Right renal pelvis (tissue), 4 donors: ENCODE measurements around the gene RFTN1. TPM values are rescaled to one million over a fixed set of nuclear protein-coding genes. Genes with fewer than 3 reads are reported as not detected.

Experiments
- DNase-seq, 4 donors: peaks; one replicate each; pipeline ENCODE4 v3.0.0-alpha.2; 2013; ENCODE audit warnings: low read depth in 4 of 4, low spot score in 3 of 4, missing footprints in 1 of 4
- polyA plus RNA-seq, 4 donors: library from polyadenylated mRNA; unstranded; fragments of 120-200 nt; gene quantifications; one replicate each; pipeline ENCODE4 v1.2.1, GENCODE V29; 2013; ENCODE audit not compliant: insufficient read length in 4 of 4

Gene RFTN1
- polyA plus RNA-seq, 4 donors: 29.6 to 33.2 (median 31.4) TPM

- no peak for DNase-seq
These were observed 3.5 kb downstream of the RFTN1 start for GRCh38 chr3:16509721-16510619.

GRCh38 chr3:16508591-16508995 is 4.9 kb downstream of the RFTN1 start:
- DNase-seq: no peak

- no peak for DNase-seq
These were observed 5.3 kb downstream of the RFTN1 start for GRCh38 chr3:16508243-16508578.

GRCh38 chr3:16507578-16508242 is 5.8 kb downstream of the RFTN1 start:
- DNase-seq: no peak

GRCh38 chr3:16506884-16507577 is 6.5 kb downstream of the RFTN1 start:
- no peak for DNase-seq

GRCh38 chr3:16506451-16506850 is 7.0 kb downstream of the RFTN1 start:
- no peak for DNase-seq

- no peak for DNase-seq
These were observed 8.8 kb downstream of the RFTN1 start for GRCh38 chr3:16504692-16505091.

- no peak for DNase-seq
These were observed 9.3 kb downstream of the RFTN1 start for GRCh38 chr3:16504242-16504641.

- DNase-seq: no peak
These were observed 10.2 kb downstream of the RFTN1 start for GRCh38 chr3:16503191-16503776.

GRCh38 chr3:16502347-16502908 is 11.1 kb downstream of the RFTN1 start:
- no peak for DNase-seq

- DNase-seq: no peak
These were observed 12.1 kb downstream of the RFTN1 start for GRCh38 chr3:16501376-16501775.

- DNase-seq: no peak
These were observed 12.6 kb downstream of the RFTN1 start for GRCh38 chr3:16500911-16501310.

GRCh38 chr3:16500093-16500492 is 13.4 kb downstream of the RFTN1 start:
- no peak for DNase-seq

GRCh38 chr3:16499351-16499750 is 14.1 kb downstream of the RFTN1 start:
- DNase-seq: no peak

- no peak for DNase-seq
These were observed 15.2 kb downstream of the RFTN1 start for GRCh38 chr3:16498130-16498890.

- DNase-seq: no peak
These were observed 16.9 kb downstream of the RFTN1 start for GRCh38 chr3:16496408-16497222.

GRCh38 chr3:16496008-16496407 is 17.5 kb downstream of the RFTN1 start:
- no peak for DNase-seq

- DNase-seq: no peak
These were observed 18.6 kb downstream of the RFTN1 start for GRCh38 chr3:16494814-16495431.

GRCh38 chr3:16494094-16494493 is 19.4 kb downstream of the RFTN1 start:
- no peak for DNase-seq
